ENCODE measurements around the gene LIPN. TPM values are rescaled to one million over a fixed set of nuclear protein-coding genes. Genes with fewer than 3 reads are reported as not detected.
"Not testable (repeated sequence)": the region's sequence is repeated elsewhere in the genome, so short reads cannot be mapped to it uniquely, and the experiment has no call there.

The LIPN gene, protein sequence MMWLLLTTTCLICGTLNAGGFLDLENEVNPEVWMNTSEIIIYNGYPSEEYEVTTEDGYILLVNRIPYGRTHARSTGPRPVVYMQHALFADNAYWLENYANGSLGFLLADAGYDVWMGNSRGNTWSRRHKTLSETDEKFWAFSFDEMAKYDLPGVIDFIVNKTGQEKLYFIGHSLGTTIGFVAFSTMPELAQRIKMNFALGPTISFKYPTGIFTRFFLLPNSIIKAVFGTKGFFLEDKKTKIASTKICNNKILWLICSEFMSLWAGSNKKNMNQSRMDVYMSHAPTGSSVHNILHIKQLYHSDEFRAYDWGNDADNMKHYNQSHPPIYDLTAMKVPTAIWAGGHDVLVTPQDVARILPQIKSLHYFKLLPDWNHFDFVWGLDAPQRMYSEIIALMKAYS
- not detected in 2 replicates for total RNA-seq (2014; rRNA removed; shearing (Covaris generic))

DNA sequence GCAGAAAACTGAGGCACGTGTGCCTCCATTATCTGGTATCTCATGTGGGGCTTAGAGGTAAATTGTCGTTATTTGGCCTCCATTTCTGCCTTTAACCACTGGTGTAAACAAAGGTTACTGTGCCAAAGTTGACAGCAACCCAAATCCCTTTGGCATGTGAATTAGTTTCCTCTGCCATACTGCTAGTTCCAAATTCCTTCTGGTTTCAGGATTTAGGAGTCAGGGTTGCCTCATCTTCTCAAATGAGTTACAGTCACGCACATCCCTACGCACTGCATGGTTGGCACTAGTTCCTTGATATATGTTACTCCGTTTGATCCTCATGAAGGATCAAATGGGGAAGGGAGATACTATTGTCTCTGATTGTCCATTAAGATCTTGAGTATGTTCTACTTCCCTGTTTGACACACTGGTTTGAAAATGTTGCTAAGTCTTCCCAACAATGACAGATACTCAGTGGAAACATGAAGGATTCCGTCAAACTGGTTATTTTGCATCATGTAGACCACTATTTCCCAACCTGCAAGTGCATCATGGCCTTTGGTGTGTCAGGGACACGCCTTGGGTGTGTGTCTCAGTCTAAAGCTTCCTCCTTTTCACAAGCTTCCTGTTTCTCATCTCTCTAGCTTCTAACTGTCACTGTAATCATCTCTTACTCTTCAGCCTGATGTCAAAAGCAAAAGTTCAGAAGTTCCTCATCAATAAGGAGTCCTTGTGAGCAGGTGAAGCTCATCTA lies at the start of gene LIPN:
Gene LIPN (plus strand): TSS at position 655 of the 736 bp plus-strand sequence. CDS start 1,386 bp downstream, outside the sequence.
- DNase-seq (ENCODE audit: low read depth), result no peak

DNA sequence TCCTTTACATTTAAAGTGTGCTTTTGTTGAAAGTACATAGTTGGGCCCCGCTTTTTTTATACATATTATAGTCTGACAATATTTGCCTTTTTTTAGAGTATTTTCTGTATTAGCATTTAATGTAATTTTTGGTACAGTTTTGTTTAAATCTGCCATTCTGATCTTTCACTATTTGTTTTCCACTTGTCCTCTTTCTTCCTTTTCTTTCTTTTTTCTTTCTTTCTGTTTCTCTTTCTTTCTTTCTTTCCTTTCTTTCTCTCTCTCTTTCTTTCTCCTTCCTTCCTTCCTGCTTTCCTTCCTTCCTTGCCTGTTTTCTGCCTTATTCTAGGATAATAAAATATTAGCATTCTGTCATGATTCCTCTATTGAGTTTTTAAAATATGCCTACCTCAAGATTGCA lies 44.3 kb upstream of the LIPN start:
- no peak for DNase-seq (ENCODE audit: low read depth)

DNA sequence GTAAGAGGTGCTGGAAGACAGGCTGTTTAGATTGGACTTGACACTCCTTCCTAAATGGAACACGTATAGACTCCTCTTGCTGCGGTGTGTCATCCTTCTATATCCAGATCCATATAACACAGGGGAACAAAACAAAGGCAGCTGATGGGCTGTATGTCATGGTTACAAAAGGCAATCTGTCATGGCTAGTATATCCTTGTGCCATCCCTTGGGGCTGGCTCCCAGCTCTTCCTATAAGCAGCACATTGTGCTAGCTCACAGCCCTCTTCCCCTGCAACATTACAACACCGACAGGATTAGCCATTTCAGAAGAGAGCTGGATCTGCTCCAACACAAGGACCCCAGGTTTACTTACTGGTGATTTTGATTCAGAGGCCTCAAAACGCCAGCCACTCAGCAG lies 38.4 kb upstream of the LIPN start:
- DNase-seq (ENCODE audit: low read depth), result no peak

DNA sequence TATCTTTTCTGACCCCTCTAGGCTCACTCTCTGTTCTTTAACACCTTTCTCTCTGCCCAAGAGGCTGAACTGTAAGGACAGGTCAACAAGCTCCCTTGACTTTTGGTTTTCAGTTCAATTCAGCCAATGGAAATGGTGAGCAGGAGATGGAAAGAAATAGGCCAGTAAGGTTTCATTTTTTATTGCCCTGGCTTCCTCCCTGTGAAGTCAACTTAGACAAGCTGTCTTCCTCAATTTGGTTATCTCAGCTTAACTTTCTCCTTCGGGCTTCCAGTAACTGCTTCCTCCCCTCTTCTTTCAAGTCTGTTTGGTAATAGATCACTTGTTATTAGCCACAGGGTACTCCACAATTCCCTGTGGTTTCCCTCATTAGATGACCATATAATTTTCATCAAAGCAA lies 34.0 kb upstream of the LIPN start:
- no peak for DNase-seq (ENCODE audit: low read depth)

DNA sequence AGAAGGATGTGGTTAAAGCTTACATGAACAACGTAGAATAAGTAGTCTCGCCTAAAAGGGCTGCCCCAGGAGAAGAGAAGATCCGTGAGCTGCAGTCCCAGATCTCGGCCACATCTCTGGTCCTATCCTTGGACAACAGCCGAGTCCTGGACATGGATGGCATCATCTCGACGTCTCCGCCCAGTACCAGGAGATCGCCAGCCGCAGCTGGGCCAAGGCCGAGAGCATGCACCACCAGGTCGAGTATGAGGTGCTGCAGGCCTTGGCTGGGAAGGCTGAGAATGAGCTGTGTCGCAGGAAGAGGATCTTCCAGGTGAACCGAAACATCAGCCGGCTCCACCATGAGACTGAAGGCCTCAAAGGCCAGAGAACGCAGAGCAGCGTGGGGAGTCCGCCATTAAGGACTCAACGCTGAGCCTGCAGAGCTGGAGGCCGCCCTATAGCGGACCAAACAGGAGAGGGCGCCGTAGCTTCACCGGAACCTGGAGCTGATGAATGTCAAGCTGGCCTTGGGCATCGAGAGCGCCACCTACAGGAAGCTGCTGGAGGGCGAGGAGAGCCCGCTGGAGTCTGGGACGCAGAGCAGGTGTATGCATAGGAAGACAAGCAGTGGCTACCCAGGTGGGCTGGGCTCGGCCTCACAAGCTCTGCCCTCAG lies 31.6 kb upstream of the LIPN start:
- peak; percentile 48 for DNase-seq (ENCODE audit: low read depth)

DNA sequence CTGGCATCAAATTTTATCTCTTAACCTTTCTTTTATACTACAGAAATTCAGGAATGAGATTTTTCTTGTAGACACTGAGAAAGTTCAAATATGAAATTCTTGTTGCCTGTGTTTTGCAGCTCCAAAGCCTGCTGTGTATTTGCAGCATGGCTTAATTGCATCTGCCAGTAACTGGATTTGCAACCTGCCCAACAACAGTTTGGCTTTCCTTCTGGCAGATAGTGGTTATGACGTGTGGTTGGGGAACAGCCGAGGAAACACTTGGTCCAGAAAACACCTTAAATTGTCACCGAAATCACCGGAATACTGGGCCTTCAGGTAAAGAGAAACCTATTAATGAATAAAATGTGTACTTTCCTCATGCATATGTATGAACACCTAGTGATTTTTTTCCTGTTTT lies 29.0 kb upstream of the LIPN start:
- no peak for DNase-seq (ENCODE audit: low read depth)

DNA sequence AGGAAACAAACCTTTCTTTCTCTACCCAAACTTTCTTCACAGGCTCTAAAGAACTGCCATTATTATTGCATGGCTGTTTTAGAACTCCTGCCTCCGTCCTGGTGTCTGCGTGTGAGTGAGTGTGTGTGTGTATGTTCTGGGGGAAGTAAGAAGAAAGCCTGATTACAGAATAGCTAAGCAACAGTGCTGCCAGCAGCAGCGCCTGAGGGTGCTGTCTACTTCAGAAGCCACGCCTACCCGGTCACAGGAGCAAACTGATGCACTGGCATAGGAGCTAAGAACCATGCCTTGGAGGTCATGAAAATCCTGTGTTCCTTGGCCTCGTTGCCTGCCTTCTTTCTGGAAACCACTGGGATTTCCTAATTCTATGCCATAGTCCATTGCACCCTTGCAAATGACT lies 28.5 kb upstream of the LIPN start:
- no peak for DNase-seq (ENCODE audit: low read depth)

DNA sequence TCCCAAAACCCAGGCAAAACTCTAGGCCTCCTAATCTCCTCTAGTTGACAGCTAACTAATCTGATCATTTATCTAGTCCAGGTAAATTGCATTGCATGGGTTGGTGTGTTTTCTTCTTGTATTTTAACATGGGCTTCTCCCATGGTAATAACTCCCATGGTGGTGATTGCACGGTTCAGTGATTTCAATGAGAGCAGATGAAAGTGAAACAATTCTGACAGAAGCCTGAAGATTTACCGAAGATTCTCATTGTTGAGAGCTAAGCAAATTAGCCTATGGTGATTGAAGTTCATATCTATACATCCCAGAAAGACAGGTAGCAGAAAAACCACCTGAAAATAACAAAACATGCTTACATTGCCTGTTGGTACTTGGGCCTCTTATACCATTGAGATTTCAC lies 26.6 kb upstream of the LIPN start:
- no peak for DNase-seq (ENCODE audit: low read depth)

DNA sequence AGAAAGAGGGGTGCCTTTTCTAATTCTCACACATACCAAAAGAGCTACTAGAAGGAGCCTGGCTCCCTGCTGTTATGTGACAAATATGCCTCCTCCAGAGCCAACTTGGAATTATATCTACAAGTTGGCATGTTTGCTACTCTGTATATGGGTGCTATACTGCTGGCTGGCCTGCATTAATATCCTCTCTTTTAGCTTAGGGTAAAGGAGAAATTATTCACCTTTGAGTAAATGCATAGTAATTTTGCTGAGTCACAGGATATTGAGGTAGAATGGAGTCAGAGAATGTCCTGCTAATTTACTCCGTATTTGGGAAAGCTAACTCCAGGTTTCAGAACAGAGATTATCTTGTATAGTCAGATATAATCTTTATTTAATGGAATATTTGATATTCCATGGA lies 24.2 kb upstream of the LIPN start:
- no peak for DNase-seq (ENCODE audit: low read depth)

DNA sequence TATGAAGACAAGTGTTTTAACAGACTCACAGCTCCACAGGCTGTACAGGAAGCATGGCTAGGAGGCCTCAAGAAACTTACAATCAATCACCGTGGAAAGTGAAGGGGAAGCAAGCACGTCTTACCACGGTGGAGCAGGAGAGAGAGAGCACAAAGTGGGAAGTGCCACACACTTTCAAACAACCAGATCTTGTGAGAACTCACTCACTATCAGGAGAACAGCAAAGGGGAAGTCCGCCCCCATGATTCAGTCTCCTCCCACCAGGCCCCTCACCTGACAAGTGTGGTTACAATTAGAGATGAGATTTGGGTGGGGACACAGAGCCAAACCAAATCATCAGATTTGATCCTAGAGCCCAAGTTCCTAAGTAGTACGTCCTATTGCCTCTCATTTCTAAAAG lies 17.9 kb upstream of the LIPN start:
- not testable (repeated sequence) for DNase-seq (ENCODE audit: low read depth)

DNA sequence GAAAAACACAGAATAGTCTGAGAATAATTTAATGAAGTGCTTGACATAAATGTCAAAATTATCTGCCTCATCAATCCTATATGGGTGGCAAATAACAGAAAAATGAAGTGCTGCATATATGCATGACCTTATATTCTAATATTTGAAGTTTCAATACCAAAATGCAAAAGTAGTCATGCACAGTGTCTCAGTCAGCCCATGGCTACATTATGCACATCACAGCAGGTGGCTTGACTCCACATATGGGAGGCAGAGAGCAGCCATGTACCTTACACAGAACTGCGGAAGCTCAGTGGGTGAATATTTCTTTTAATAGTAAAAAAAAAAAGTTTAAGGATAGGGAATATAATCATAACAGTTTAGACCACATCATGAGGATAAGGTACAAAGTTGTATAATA lies 17.4 kb upstream of the LIPN start:
- DNase-seq (ENCODE audit: low read depth), result no peak

DNA sequence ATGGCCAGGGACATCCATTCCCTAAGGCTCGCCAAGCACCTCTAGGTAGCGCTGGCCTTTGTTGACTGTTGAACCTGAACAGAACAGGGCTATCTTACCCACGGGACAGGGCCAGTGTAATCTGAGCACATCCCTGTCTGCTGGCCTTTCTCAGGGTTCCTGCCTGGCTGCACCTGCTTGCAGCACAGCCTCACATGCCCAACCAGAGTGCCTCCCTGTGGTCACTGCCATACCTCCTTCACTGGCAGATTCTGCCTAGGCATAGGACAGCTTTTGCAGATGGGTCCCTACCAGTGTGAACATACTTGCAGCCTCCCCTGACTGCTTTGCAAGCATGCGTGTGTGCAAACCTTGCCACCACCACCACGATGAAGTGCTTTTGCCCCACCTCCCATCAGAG lies 15.8 kb upstream of the LIPN start:
- DNase-seq (ENCODE audit: low read depth), result no peak

DNA sequence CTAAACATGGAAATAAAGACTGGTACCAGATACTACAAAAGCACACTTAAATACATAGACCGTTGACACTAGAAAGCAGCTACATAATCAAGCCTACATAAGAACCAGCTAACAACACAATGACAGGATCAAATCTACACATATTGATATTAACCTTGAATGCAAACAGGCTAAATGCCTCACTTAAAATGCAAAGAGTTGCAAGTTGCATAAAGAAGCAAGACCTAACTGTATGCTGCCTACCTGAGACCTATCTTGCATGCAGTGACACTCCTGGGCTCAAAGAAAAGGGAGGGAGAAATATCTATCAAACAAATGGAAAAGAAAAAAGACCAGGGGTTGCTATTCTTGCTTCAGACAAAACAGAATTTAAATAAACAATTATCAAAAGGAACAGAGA lies 14.2 kb upstream of the LIPN start:
- DNase-seq (ENCODE audit: low read depth), result no peak

DNA sequence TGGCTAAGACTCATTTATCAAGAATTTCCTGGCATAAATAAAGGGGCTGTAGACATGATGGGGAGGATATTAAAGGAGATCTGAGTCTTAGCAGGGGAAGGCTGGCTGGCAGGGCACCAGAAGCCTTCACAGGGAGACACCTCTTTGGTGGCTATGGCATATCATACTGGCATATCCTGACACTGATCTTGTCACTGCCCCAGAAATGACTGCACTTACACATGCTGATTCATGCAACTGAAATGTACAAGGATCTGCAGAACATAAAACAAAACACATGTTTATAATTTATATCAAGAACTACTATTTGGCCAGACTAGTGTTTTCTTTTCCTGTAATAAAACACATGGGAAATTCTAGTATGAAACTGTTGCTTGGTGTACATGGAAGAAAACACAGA lies 5.5 kb upstream of the LIPN start:
- peak; percentile 11 for DNase-seq (ENCODE audit: low read depth)

DNA sequence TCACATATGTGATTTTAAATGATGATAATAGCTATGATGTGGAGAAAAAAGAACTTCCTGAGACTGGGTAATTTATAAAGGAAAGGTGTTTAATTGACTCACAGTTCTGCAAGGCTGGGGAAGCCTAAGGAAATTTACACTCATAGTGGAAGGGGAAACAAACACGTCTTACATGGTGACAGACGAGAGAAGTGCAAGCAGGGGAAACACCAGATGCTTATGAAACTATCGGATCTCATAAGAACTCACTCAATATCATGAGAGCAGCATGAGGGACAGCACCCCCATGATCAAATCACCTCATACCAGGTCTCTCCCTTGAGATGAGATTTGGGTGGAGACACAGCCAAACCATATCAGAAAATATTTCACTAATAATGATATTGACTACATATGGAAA lies 4.1 kb upstream of the LIPN start:
- DNase-seq (ENCODE audit: low read depth), result no peak

DNA sequence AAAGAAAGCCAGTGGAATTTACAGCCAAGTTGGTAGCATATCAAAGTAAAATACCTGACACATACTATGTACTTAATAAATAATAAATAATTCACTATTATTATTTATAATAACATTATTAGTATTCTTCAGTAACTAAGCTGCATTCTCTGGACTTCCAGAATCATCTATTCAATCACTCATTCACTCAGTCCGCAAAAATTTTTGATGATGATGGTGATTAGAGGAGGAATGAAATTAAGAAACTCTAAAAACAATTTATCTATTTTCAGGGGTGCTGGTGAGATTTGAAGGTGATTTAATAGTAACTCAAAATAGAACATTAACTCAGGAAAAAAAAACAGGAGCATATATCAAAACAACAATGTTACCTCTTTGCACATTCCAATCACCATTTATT lies 3.2 kb upstream of the LIPN start:
- DNase-seq (ENCODE audit: low read depth), result no peak

DNA sequence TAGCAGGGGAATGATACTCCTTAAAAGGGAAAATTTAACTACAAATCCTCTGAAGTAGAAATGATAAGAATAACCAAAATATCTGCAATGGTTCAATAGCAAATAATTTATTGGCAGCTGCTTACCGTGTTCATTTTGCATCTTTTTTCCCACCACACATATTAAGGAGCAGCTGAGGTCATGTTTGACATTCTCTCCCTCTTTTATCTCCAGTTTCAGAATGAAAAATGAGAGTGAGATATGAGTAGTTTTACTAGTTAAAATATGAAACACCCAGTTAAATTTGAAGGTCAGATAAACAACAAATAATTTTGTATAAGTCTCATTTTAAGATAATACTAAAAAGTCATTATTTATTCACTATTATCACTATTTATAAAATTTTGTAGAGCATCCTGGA lies 3.1 kb downstream of the LIPN start:
- DNase-seq (ENCODE audit: low read depth), result no peak

DNA sequence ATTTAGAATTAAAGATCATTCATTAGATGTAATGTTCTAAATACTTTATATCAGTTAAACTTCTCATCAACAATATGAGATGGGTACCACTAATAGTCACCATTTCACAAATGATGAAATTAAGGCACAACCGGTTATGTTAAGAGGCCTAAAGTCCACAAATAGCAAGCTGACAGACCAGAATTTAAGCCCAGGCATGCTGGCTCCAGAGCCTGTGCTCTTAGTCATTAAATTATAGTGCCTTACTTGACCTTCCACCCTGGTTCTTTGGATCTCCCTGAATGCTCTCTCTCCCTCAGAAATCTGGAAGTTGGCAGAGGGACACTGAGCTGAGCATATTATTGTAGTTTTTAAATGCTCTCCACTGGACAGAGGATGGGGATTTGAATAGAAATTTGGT lies 3.6 kb downstream of the LIPN start:
- no peak for DNase-seq (ENCODE audit: low read depth)

DNA sequence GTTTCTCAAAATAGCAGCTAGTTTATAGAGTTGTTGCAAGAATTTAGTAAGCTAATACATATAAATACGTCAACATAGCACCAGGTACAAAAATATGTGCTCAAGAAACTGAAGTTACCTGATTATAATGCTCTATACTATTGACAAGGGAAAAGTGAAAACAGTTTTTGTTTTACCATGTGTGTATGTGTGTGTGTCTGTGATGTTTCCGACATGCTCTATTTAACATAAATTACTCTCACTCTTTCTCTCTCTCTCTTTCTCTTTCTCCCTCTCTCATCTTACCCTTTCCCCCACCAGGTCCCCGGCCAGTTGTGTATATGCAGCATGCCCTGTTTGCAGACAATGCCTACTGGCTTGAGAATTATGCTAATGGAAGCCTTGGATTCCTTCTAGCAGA lies 4.3 kb downstream of the LIPN start:
- DNase-seq (ENCODE audit: low read depth), result no peak

DNA sequence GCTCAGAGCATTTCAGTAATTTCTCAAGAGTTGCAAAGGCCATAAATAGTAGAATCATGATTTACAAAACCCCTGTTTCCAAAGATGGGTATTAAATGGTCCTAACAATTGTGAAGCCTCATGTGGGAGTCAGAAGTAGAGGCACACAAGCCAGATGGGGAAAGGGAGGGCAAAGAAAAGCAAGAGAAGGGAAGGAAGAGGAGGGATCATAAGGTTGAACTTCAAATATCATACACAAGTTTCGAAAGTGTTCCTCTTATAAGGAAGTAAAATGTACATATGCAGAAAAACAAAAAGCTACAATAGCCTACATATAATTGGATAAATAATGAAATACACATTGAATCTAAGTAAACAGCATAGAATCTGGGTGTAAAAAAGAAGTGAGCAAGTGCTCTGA lies 6.0 kb downstream of the LIPN start:
- DNase-seq (ENCODE audit: low read depth), result no peak

DNA sequence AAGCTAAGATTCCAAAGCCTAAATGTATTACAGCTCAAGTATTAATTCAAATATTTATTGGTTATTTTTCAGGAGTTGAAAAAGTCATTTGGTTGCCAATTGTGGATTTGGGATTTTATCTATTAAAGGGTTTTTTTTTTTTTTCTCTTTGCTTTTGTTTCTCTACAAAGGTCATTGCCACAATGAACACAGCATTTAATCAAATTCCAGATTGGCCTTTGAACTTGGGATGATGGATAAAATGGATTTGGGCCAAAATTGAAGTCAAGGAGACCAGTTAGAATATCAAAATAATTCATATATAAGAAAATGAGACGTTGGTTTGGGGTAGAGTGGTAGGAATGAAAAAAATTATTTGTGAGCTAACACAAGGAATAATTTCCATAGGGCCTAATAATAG lies 9.6 kb downstream of the LIPN start:
- DNase-seq (ENCODE audit: low read depth), result no peak

DNA sequence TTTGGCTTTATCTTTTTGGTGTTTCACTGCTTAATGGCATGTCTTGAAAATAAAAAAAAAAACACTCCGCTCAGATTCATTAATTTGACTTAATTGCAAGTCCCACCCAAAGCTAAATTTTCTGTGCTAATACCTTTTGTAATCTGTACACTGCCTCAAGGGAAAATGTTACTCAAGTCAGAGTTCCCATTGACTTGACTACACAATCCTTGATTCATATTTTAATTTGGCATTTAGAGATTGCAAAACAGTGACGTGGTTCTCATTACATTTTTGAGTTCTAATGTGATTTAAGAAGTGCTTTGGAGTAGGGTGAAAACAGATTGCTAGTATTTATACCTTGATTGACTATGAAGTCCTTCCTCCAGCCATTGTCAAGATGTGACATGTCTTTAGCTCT lies 21.4 kb downstream of the LIPN start:
- DNase-seq (ENCODE audit: low read depth), result no peak

DNA sequence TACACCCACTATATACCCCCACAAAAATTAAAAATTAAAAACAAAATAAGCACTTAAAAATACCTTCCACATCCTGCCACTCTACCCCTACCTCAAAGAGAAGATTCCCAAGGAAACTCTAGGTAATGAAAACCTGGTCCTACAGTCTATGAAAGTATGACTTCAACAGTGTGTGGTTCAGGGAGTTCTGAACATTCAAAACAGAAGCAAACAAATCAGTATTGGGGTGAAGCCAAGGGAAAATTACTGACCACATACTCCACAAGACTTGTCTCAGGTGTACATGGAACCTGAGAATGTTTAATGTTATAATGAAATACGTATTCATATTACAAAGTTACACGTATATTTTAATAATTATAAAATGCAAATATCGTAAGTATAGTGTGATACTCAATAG lies 22.4 kb downstream of the LIPN start:
- DNase-seq (ENCODE audit: low read depth), result no peak

Data from Daoy (cell line).